Prostate gland (tissue), 2 donors: ENCODE results near the gene CMTM5.

ENCODE experiments used
- CTCF ChIP-seq, 4 experiments: fragments of 200-600 bp in 2 of 4; fragments of 450-650 bp in 2 of 4; sonication (generic) in 2 of 4; IDR thresholded peaks; 1 replicate in 3 of 4; 2 replicates in 1 of 4; pipeline ENCODE4 v1.5.1; 2016 to 2019; ENCODE audit warnings: antibody characterized with exemption in 4 of 4, mild to moderate bottlenecking in 2 of 4, moderate library complexity in 2 of 4
- POLR2A ChIP-seq: fragments of 450-650 bp; IDR thresholded peaks from one replicate; pipeline ENCODE4 v1.6.1; 2016; ENCODE audit warnings: antibody characterized with exemption, mild to moderate bottlenecking

GRCh38 chr14:23423657-23424056, 46.8 kb downstream of the CMTM5 start:
- no peak for TF ChIP-seq CTCF (IDR thresholded peaks at IDR 0.05)
- TF ChIP-seq POLR2A, result no peak
